ENCODE results near the gene PRSS48. TPM values are rescaled to one million over a fixed set of nuclear protein-coding genes. Genes with fewer than 3 reads are reported as not detected.

Gene PRSS48
- total RNA-seq, 1 donor from 2014 or later = not detected

- H3K4me3 Mint-ChIP-seq = no peak overlapping the region
- no peak for DNase-seq
- H3K36me3 Mint-ChIP-seq (ENCODE audit: low read depth) = no peaks in the 10 kb centered on the region
- peaks cover 10% of the 10 kb centered on the region for H3K27me3 Mint-ChIP-seq
- intact Hi-C loops (cut with micrococcal nuclease) = no loop called here
- H3K9me3 Mint-ChIP-seq = peaks cover 5% of the 10 kb centered on the region
- no peak overlapping the region for H3K27ac Mint-ChIP-seq
- H3K4me1 Mint-ChIP-seq = no peaks in the 10 kb centered on the region
Observed at GRCh38 chr4:151284534-151285245, 7.7 kb downstream of the PRSS48 start.

- no peaks in the 10 kb centered on the region for H3K4me1 Mint-ChIP-seq
- no peak overlapping the region for H3K27ac Mint-ChIP-seq
- H3K27me3 Mint-ChIP-seq = peaks cover 7% of the 10 kb centered on the region
- intact Hi-C loops (cut with micrococcal nuclease) = no loop called here
- H3K36me3 Mint-ChIP-seq (ENCODE audit: low read depth) = no peaks in the 10 kb centered on the region
- DNase-seq = no peak
- no peak overlapping the region for H3K4me3 Mint-ChIP-seq
- H3K9me3 Mint-ChIP-seq = peaks cover 5% of the 10 kb centered on the region
Observed at GRCh38 chr4:151287409-151287808, 10.4 kb downstream of the PRSS48 start.

GRCh38 chr4:151291485-151291884, 14.5 kb downstream of the PRSS48 start:
- no peak for DNase-seq
- intact Hi-C loops (cut with micrococcal nuclease) = no loop called here
- Mint-ChIP-seq H3K27me3 (peaks cover 6% of the 10 kb centered on the region), H3K4me1 (no peaks in the 10 kb centered on the region), H3K36me3 (ENCODE audit: low read depth) (no peaks in the 10 kb centered on the region), H3K27ac (no peak overlapping the region), H3K9me3 (no peaks in the 10 kb centered on the region), H3K4me3 (no peak overlapping the region)

GRCh38 chr4:151292038-151292437, 15.1 kb downstream of the PRSS48 start:
- Mint-ChIP-seq H3K27ac (no peak overlapping the region), H3K9me3 (no peaks in the 10 kb centered on the region), H3K36me3 (ENCODE audit: low read depth) (no peaks in the 10 kb centered on the region), H3K4me1 (no peaks in the 10 kb centered on the region), H3K4me3 (no peak overlapping the region), H3K27me3 (peaks cover 6% of the 10 kb centered on the region)
- no peak for DNase-seq
- intact Hi-C loops (cut with micrococcal nuclease) = no loop called here

GRCh38 chr4:151294833-151295496, 18.0 kb downstream of the PRSS48 start:
- intact Hi-C loops (cut with micrococcal nuclease) = no loop called here
- Mint-ChIP-seq H3K36me3 (ENCODE audit: low read depth) (no peaks in the 10 kb centered on the region), H3K4me1 (no peaks in the 10 kb centered on the region), H3K4me3 (no peak overlapping the region), H3K27ac (no peak overlapping the region), H3K27me3 (peaks cover 10% of the 10 kb centered on the region), H3K9me3 (no peaks in the 10 kb centered on the region)
- no peak for DNase-seq

- Mint-ChIP-seq H3K4me1 (no peaks in the 10 kb centered on the region), H3K27ac (no peak overlapping the region), H3K4me3 (no peak overlapping the region), H3K36me3 (ENCODE audit: low read depth) (no peaks in the 10 kb centered on the region), H3K27me3 (peaks cover 7% of the 10 kb centered on the region), H3K9me3 (no peaks in the 10 kb centered on the region)
- DNase-seq = no peak
- intact Hi-C loops (cut with micrococcal nuclease) = no loop called here
Observed at GRCh38 chr4:151296227-151296626, 19.3 kb downstream of the PRSS48 start.

GRCh38 chr4:151297170-151297569, 20.2 kb downstream of the PRSS48 start:
- H3K27ac Mint-ChIP-seq = no peak overlapping the region
- intact Hi-C loops (cut with micrococcal nuclease) = no loop called here
- no peak for DNase-seq
- H3K27me3 Mint-ChIP-seq = peaks cover 6% of the 10 kb centered on the region
- H3K36me3 Mint-ChIP-seq (ENCODE audit: low read depth) = no peaks in the 10 kb centered on the region
- peaks cover 3% of the 10 kb centered on the region for H3K9me3 Mint-ChIP-seq
- H3K4me3 Mint-ChIP-seq = no peak overlapping the region
- H3K4me1 Mint-ChIP-seq = no peaks in the 10 kb centered on the region

- DNase-seq = no peak
- Mint-ChIP-seq H3K27ac (no peak overlapping the region), H3K9me3 (peaks cover 3% of the 10 kb centered on the region), H3K4me1 (no peaks in the 10 kb centered on the region), H3K4me3 (no peak overlapping the region), H3K27me3 (peaks cover 2% of the 10 kb centered on the region), H3K36me3 (ENCODE audit: low read depth) (no peaks in the 10 kb centered on the region)
- intact Hi-C loops (cut with micrococcal nuclease) = no loop called here
Observed at GRCh38 chr4:151302432-151302831, 25.5 kb downstream of the PRSS48 start.

- Mint-ChIP-seq H3K36me3 (ENCODE audit: low read depth) (no peaks in the 10 kb centered on the region), H3K4me3 (no peak overlapping the region), H3K27ac (no peak overlapping the region), H3K27me3 (no peaks in the 10 kb centered on the region), H3K4me1 (no peaks in the 10 kb centered on the region), H3K9me3 (peaks cover 3% of the 10 kb centered on the region)
- intact Hi-C loops (cut with micrococcal nuclease) = no loop called here
- no peak for DNase-seq
Observed at GRCh38 chr4:151304226-151304625, 27.3 kb downstream of the PRSS48 start.

GRCh38 chr4:151304755-151305154, 27.8 kb downstream of the PRSS48 start:
- Mint-ChIP-seq H3K27me3 (no peaks in the 10 kb centered on the region), H3K4me3 (no peak overlapping the region), H3K4me1 (no peaks in the 10 kb centered on the region), H3K36me3 (ENCODE audit: low read depth) (no peaks in the 10 kb centered on the region), H3K9me3 (peaks cover 3% of the 10 kb centered on the region), H3K27ac (no peak overlapping the region)
- no peak for DNase-seq
- intact Hi-C loops (cut with micrococcal nuclease) = no loop called here

- H3K27me3 Mint-ChIP-seq = no peaks in the 10 kb centered on the region
- H3K9me3 Mint-ChIP-seq = no peaks in the 10 kb centered on the region
- DNase-seq = no peak
- H3K4me3 Mint-ChIP-seq = no peak overlapping the region
- no peaks in the 10 kb centered on the region for H3K36me3 Mint-ChIP-seq (ENCODE audit: low read depth)
- H3K27ac Mint-ChIP-seq = no peak overlapping the region
- intact Hi-C loops (cut with micrococcal nuclease) = no loop called here
- no peaks in the 10 kb centered on the region for H3K4me1 Mint-ChIP-seq
Observed at GRCh38 chr4:151310124-151310728, 33.3 kb downstream of the PRSS48 start.

- DNase-seq = no peak
- Mint-ChIP-seq H3K27me3 (peaks cover 6% of the 10 kb centered on the region), H3K4me3 (no peak overlapping the region), H3K9me3 (no peaks in the 10 kb centered on the region), H3K36me3 (ENCODE audit: low read depth) (no peaks in the 10 kb centered on the region), H3K4me1 (no peaks in the 10 kb centered on the region), H3K27ac (no peak overlapping the region)
- intact Hi-C loops (cut with micrococcal nuclease) = no loop called here
Observed at GRCh38 chr4:151313306-151314009, 36.5 kb downstream of the PRSS48 start.

GRCh38 chr4:151314010-151314355, 37.0 kb downstream of the PRSS48 start:
- Mint-ChIP-seq H3K27me3 (peaks cover 6% of the 10 kb centered on the region), H3K36me3 (ENCODE audit: low read depth) (no peaks in the 10 kb centered on the region), H3K4me1 (no peaks in the 10 kb centered on the region), H3K9me3 (no peaks in the 10 kb centered on the region), H3K27ac (no peak overlapping the region), H3K4me3 (no peak overlapping the region)
- DNase-seq = no peak
- intact Hi-C loops (cut with micrococcal nuclease) = no loop called here

- intact Hi-C loops (cut with micrococcal nuclease) = no loop called here
- no peak overlapping the region for H3K27ac Mint-ChIP-seq
- no peaks in the 10 kb centered on the region for H3K9me3 Mint-ChIP-seq
- no peak overlapping the region for H3K4me3 Mint-ChIP-seq
- H3K27me3 Mint-ChIP-seq = peaks cover 6% of the 10 kb centered on the region
- no peak for DNase-seq
- no peaks in the 10 kb centered on the region for H3K4me1 Mint-ChIP-seq
- H3K36me3 Mint-ChIP-seq (ENCODE audit: low read depth) = no peaks in the 10 kb centered on the region
Observed at GRCh38 chr4:151314479-151314878, 37.5 kb downstream of the PRSS48 start.
